GM12878 (cell line): ENCODE results near the gene PGF. TPM values are rescaled to one million over a fixed set of nuclear protein-coding genes. Genes with fewer than 3 reads are reported as not detected.
A peak's percentile ranks its signal among the peaks of the same experiment; 100 is the strongest.

Source experiments
- ATAC-seq: fragments of 200-7000 bp; cut with Tn5 transposase; 3 replicates; pipeline ENCODE4 v1.9.1; 2020; ENCODE audit warnings: mild to moderate bottlenecking, moderate library complexity
- BruUV-seq: library from RNA; stranded (reverse); fragments of 400-500 nt; replicated peaks from 2 replicates; lab custom pipeline; 2021; lab: Mats Ljungman, UMichigan
- CTCF ChIA-PET: fragments of 300-600 bp; sonication (Branson Sonifier 250); formaldehyde crosslinking; extraction: SDS; loops from one replicate; lab custom pipeline; 2021; ENCODE audit warnings: inconsistent platforms; lab: Yijun Ruan, JAX
- POLR2A ChIA-PET: fragments of 350-600 bp; formaldehyde crosslinking; extraction: SDS; loops from one replicate; lab custom pipeline; 2021; ENCODE audit warnings: inconsistent platforms; lab: Charles Lee
- RAD21 ChIA-PET: fragments of 300-600 bp; sonication (Branson Sonifier 250); formaldehyde crosslinking; loops from one replicate; lab custom pipeline; 2023; ENCODE audit warnings: antibody characterized with exemption; ENCODE audit not compliant: unreplicated experiment; lab: Charles Lee
- SMC1A ChIA-PET: fragments of 300-600 bp; sonication (Branson Sonifier 250); formaldehyde crosslinking; loops from one replicate; lab custom pipeline; 2023; ENCODE audit not compliant: unreplicated experiment, uncharacterized antibody; lab: Charles Lee
- DNase-seq: peaks from one replicate; pipeline ENCODE4 v3.0.0-alpha.2; 2011; ENCODE audit warnings: low read depth, low spot score
- FAIRE-seq: peaks from 3 replicates; lab custom pipeline; 2011; peaks lifted over from hg19 to GRCh38; lab: Jason Lieb, UNC
- H2AFZ ChIP-seq: 2 replicates; pipeline ENCODE4 v1.6.0; 2011; ENCODE audit warnings: low read depth, low read length, control low read depth; ENCODE audit not compliant: control insufficient read depth
- H3K27ac ChIP-seq: 2 replicates; pipeline ENCODE4 v1.5.1; 2011; ENCODE audit warnings: control low read depth; ENCODE audit not compliant: control insufficient read depth, insufficient read depth
- H3K27me3 ChIP-seq, 2 experiments: replicated peaks in 1 of 2; 2 replicates each; pipeline versions ENCODE4 v1.6.0 to v1.6.1; 2011; ENCODE audit warnings: low read length in 1 of 2; ENCODE audit not compliant: control insufficient read depth in 2 of 2, insufficient read depth in 2 of 2
- H3K36me3 ChIP-seq, 2 experiments: 2 replicates each; pipeline ENCODE4 v1.5.1; 2011; ENCODE audit warnings: low read length in 1 of 2; ENCODE audit not compliant: control insufficient read depth in 2 of 2, insufficient read depth in 2 of 2
- H3K4me1 ChIP-seq: 2 replicates; pipeline ENCODE4 v1.6.1; 2011; ENCODE audit warnings: mild to moderate bottlenecking, low read length, moderate library complexity, mixed read lengths; ENCODE audit not compliant: control insufficient read depth, insufficient read depth
- H3K4me2 ChIP-seq: 2 replicates; pipeline ENCODE4 v1.6.0; 2011; ENCODE audit warnings: control low read depth; ENCODE audit not compliant: control insufficient read depth, insufficient read depth
- H3K4me3 ChIP-seq: fragments of 200-600 bp; sonication (generic); 2 replicates; pipeline ENCODE4 v1.5.1; 2016
- H3K79me2 ChIP-seq: 2 replicates; pipeline ENCODE4 v1.6.0; 2011; ENCODE audit warnings: low read length; ENCODE audit not compliant: control insufficient read depth, insufficient read depth
- H3K9ac ChIP-seq: 2 replicates; pipeline ENCODE4 v1.8.0; 2011; ENCODE audit warnings: low read length, control low read depth, mixed read lengths; ENCODE audit not compliant: control insufficient read depth, insufficient read depth
- H3K9me3 ChIP-seq: replicated peaks from 3 replicates; pipeline ENCODE4 v1.5.1; 2011; ENCODE audit warnings: mild to moderate bottlenecking, low read length; ENCODE audit not compliant: control insufficient read depth, insufficient read depth
- H4K20me1 ChIP-seq: 2 replicates; pipeline ENCODE4 v1.6.0; 2011; ENCODE audit not compliant: control insufficient read depth, insufficient read depth
- CHD2 ChIP-seq: IDR thresholded peaks from 2 replicates; pipeline ENCODE4 v1.6.1; 2011; ENCODE audit warnings: low read depth, low read length, improper control_type of control experiment, borderline replicate concordance
- E4F1 ChIP-seq: fragments of 450-650 bp; IDR thresholded peaks from 2 replicates; pipeline ENCODE4 v1.6.1; 2018; ENCODE audit warnings: borderline replicate concordance, mild to moderate bottlenecking; ENCODE audit not compliant: partially characterized antibody
- FOS ChIP-seq: IDR thresholded peaks from 3 replicates; pipeline ENCODE4 v1.6.1; 2011; ENCODE audit warnings: borderline replicate concordance; ENCODE audit not compliant: insufficient read length; ENCODE audit errors: extremely low read depth
- GATAD2B ChIP-seq: fragments of 450-650 bp; conservative IDR thresholded peaks from 2 replicates; pipeline ENCODE4 v1.6.1; 2017; ENCODE audit warnings: low read depth, mild to moderate bottlenecking, moderate library complexity
- NR2C1 ChIP-seq: fragments of 450-650 bp; IDR thresholded peaks from 2 replicates; pipeline ENCODE4 v1.6.1; 2017; ENCODE audit warnings: antibody characterized with exemption, mild to moderate bottlenecking, moderate library complexity
- NRF1 ChIP-seq: conservative IDR thresholded peaks from 2 replicates; pipeline ENCODE4 v1.6.1; 2011; ENCODE audit warnings: mild to moderate bottlenecking, low read depth, low read length, improper control_type of control experiment
- POLR2A ChIP-seq: IDR thresholded peaks from 2 replicates; pipeline ENCODE4 v1.6.1; 2011; ENCODE audit warnings: low read depth, mild to moderate bottlenecking, low read length
- PRDM15 ChIP-seq: fragments of 450-650 bp; formaldehyde crosslinking; IDR thresholded peaks from 2 replicates; pipeline ENCODE4 v1.4.0; 2020; ENCODE audit warnings: mild to moderate bottlenecking, moderate library complexity
- SKIL ChIP-seq: fragments of 450-650 bp; IDR thresholded peaks from 2 replicates; pipeline ENCODE4 v1.6.1; 2017; ENCODE audit warnings: mild to moderate bottlenecking, low read depth, inconsistent platforms; ENCODE audit not compliant: poor library complexity, severe bottlenecking
- SMAD5 ChIP-seq: IDR thresholded peaks from 2 replicates; pipeline ENCODE4 v1.6.1; 2016; ENCODE audit warnings: antibody characterized with exemption, low read depth
- SP1 ChIP-seq: IDR thresholded peaks from one replicate; pipeline ENCODE4 v1.6.1; 2011; ENCODE audit warnings: low read depth, low read length
- TBL1XR1 ChIP-seq: IDR thresholded peaks from 2 replicates; pipeline ENCODE4 v1.6.1; 2012; ENCODE audit warnings: low read depth, low read length, improper control_type of control experiment
- YY1 ChIP-seq: IDR thresholded peaks from 2 replicates; pipeline ENCODE4 v1.6.1; 2011; ENCODE audit warnings: low read depth, mild to moderate bottlenecking, low read length
- ZNF622 ChIP-seq: fragments of 450-650 bp; IDR thresholded peaks from 2 replicates; pipeline ENCODE4 v1.6.1; 2017; ENCODE audit warnings: mild to moderate bottlenecking, inconsistent platforms
- WGBS: methylation state at CpG from one replicate; pipeline ENCODE4 v1.1.6; 2016; ENCODE audit warnings: low lambda C conversion rate; ENCODE audit not compliant: insufficient replicate concordance, insufficient coverage; ENCODE audit errors: missing lambda C conversion rate; 5-methylcytosine and 5-hydroxymethylcytosine counted together
- in situ Hi-C: fragments of 300-500 bp; cut with MboI; formaldehyde crosslinking; loops from 9 replicates; pipeline ENCODE4 v1.14.3; 2018; ENCODE audit warnings: mixed read lengths
- intact Hi-C: fragments of 100-400 bp; cut with micrococcal nuclease; formaldehyde crosslinking; loops from one replicate; pipeline ENCODE4 v1.14.2; 2022; ENCODE audit not compliant: unreplicated experiment
- polyA plus RNA-seq, 11 experiments: library from polyadenylated mRNA; depleted of rRNA in 4 of 11; unstranded in 6 of 11; stranded (reverse) in 5 of 11; fragments of >200 nt; fragmentation: Nextera tagmentation in 4 of 11; fragmentation: Illumina TruSeq in 1 of 11; extraction: Ambion mirVana in 4 of 11; extraction: Trizol in 1 of 11; gene quantifications; 1 replicate in 1 of 11; 2 replicates in 10 of 11; pipeline versions ENCODE4 v1.2.1 to v1.2.3, GENCODE V29; 2011 to 2016; ENCODE audit warnings: inconsistent platforms in 2 of 11, missing spikeins in 2 of 11, low read depth in 1 of 11
- total RNA-seq, 4 experiments: library from RNA; depleted of rRNA in 3 of 4; stranded (reverse); fragments of >200 nt in 3 of 4; fragmentation: Illumina TruSeq in 1 of 4; extraction: Trizol in 1 of 4; gene quantifications; 2 replicates each; pipeline versions ENCODE4 v1.2.1 to v1.2.3, GENCODE V29; 2013 to 2021
- TF ChIP-seq, protein P1 (sequence below): fragments of 450-650 bp; IDR thresholded peaks from 2 replicates; pipeline ENCODE4 v1.6.1; 2014; ENCODE audit warnings: mild to moderate bottlenecking

The PGF gene
- total and polyA plus RNA-seq, 10 of the 15 experiments (the other 5 are each of a cell fraction or from before 2014, with no cell fraction given), result 0.11 to 5.5 (median 0.63) TPM

- no peak for TF ChIP-seq PRDM15 (CRISPR knock-in tag)
- TF ChIP-seq FOS, result no peak
- TF ChIP-seq CHD2, result no peak
- TF ChIP-seq SP1, result no peak
- no peak for TF ChIP-seq TBL1XR1
- no peak for TF ChIP-seq YY1
- no peak for TF ChIP-seq NR2C1
These were observed 19.2 kb downstream of the PGF start (continued) for GRCh38 chr14:74936151-74936550.

- 73% methylated on average over 9 of the region's 9 CpGs for WGBS
- no peaks in the 10 kb centered on the region for H3K27me3 ChIP-seq
- ChIA-PET RAD21 (no interaction called here), CTCF (interaction anchor here (1.0 to 1.2 kb wide), 2 partner anchors 75 to 153 kb away, joined by 3 to 4 read pairs; no protein-coding TSS in a partner anchor), SMC1A (interaction anchor here (1.0 kb wide), 1 partner anchor 628 kb away, joined by 3 read pairs; no protein-coding TSS in a partner anchor), POLR2A (interaction anchor here (0.5 to 0.6 kb wide), 2 partner anchors 157 to 360 kb away, joined by 3 read pairs; no protein-coding TSS in a partner anchor)
- no peak overlapping the region for H3K4me3 ChIP-seq
- no peaks in the 10 kb centered on the region; the same call in 2 of the 3 replicates for H3K9me3 ChIP-seq
- FAIRE-seq, result no peak
- DNase-seq, result no peak
- H4K20me1 ChIP-seq, result no peaks in the 10 kb centered on the region
- H3K36me3 ChIP-seq, result no peaks in the 10 kb centered on the region
- ATAC-seq, result no peak
- H3K27ac ChIP-seq, result no peak overlapping the region
- H3K79me2 ChIP-seq, result no peaks in the 10 kb centered on the region
- H2AFZ ChIP-seq, result peak overlapping the region; percentile 16; the same call in 1 of the 2 replicates
- in situ Hi-C loops (no loop called here), intact Hi-C loops (no loop called here)
- no peak overlapping the region for H3K4me2 ChIP-seq
- H3K4me1 ChIP-seq, result peaks cover 25% of the 10 kb centered on the region
- no peak overlapping the region for H3K9ac ChIP-seq
- BruUV-seq, result no TSS peak
- no peak for TF ChIP-seq NRF1
- TF ChIP-seq SKIL, result no peak
- TF ChIP-seq SMAD5, result no peak
- no peak for TF ChIP-seq E4F1
- TF ChIP-seq, protein P1, sequence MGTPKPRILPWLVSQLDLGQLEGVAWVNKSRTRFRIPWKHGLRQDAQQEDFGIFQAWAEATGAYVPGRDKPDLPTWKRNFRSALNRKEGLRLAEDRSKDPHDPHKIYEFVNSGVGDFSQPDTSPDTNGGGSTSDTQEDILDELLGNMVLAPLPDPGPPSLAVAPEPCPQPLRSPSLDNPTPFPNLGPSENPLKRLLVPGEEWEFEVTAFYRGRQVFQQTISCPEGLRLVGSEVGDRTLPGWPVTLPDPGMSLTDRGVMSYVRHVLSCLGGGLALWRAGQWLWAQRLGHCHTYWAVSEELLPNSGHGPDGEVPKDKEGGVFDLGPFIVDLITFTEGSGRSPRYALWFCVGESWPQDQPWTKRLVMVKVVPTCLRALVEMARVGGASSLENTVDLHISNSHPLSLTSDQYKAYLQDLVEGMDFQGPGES, result no peak
- TF ChIP-seq ZNF622, result no peak
- no peak for TF ChIP-seq POLR2A
- TF ChIP-seq GATAD2B, result no peak
These were observed 20.1 kb downstream of the PGF start for GRCh38 chr14:74935360-74935680.
